HG03378 (cell line): ENCODE data around the gene UNC45A.

Experiments used
- ATAC-seq: cut with Tn5 transposase; IDR thresholded peaks from one replicate; pipeline ENCODE4 v1.9.1; 2021; ENCODE audit warnings: mild to moderate bottlenecking, moderate library complexity; ENCODE audit not compliant: unreplicated experiment

Gene UNC45A

GRCh38 chr15:90934949-90935751, at the start of gene UNC45A:
UNC45A (plus strand) TSS chr15:90935285; CDS start chr15:90935325, 40 bp downstream.
- ATAC-seq: peak; percentile 38

GRCh38 chr15:90885432-90886290, 49.4 kb upstream of the UNC45A start:
- ATAC-seq: peak; percentile 49

- no peak for ATAC-seq
Observed at GRCh38 chr15:90886291-90886614, 48.8 kb upstream of the UNC45A start.

GRCh38 chr15:90887037-90887481, 48.0 kb upstream of the UNC45A start:
- no peak for ATAC-seq

GRCh38 chr15:90889313-90889730, 45.8 kb upstream of the UNC45A start:
- no peak for ATAC-seq

- ATAC-seq: no peak
Observed at GRCh38 chr15:90889736-90890456, 45.2 kb upstream of the UNC45A start.

GRCh38 chr15:90890839-90891238, 44.2 kb upstream of the UNC45A start:
- no peak for ATAC-seq

- ATAC-seq: no peak
Observed at GRCh38 chr15:90891346-90891949, 43.6 kb upstream of the UNC45A start.

- no peak for ATAC-seq
Observed at GRCh38 chr15:90892023-90892422, 43.1 kb upstream of the UNC45A start.

GRCh38 chr15:90892498-90893174, 42.4 kb upstream of the UNC45A start:
- ATAC-seq: no peak

GRCh38 chr15:90893175-90894090, 41.7 kb upstream of the UNC45A start:
- no peak for ATAC-seq

GRCh38 chr15:90895571-90896117, 39.4 kb upstream of the UNC45A start:
- ATAC-seq: no peak

- ATAC-seq: peak; percentile 65
Observed at GRCh38 chr15:90897131-90897655, 37.9 kb upstream of the UNC45A start.

- ATAC-seq: no peak
Observed at GRCh38 chr15:90901175-90902039, 33.7 kb upstream of the UNC45A start.

GRCh38 chr15:90902040-90902839, 32.8 kb upstream of the UNC45A start:
- ATAC-seq: peak; percentile 62

- peak; percentile 65 for ATAC-seq
Observed at GRCh38 chr15:90902840-90903732, 32.0 kb upstream of the UNC45A start, which contains the start of gene MAN2A2. MAN2A2 (plus strand) TSS chr15:90903302; CDS start chr15:90904208, 906 bp downstream.
